ENCODE data around the gene FOXD2. TPM values are rescaled to one million over a fixed set of nuclear protein-coding genes. Genes with fewer than 3 reads are reported as not detected.

Gene FOXD2
- polyA plus RNA-seq, 3 donors, result 0.03 to 0.11 TPM; not detected in 1

DNA sequence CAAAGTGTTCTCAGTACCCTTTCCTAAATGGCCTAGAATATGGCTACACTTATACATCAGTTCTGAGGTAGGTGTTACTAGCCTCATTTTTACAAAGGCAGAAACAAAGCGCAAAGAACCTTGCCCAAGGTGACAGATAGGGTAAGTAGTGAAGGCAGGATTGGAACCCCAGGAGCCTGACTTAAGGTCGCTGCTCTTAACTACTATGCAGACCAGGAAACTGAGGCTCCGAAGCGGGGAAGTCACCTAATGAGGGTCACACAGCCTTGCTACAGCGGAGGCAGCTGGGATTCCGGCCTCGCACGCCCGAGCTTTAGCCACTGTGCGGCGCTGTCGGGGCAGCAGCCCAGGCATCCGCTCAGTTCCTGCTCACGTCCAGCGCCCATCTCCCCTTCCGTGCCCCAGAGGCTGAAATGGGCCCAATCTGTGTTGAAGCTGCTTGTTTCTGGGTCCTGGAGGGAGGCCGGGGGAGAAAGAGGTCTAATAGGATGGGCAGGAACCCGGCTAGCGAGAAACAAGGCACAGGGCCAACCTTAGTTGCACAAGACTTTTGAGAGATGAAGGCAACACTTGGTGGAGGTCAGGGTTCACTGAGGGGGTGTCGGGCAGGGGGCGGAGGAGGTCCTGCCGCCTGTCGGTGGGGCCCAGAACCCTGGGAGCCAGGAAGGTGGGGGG is 1.4 kb upstream of the FOXD2 start:
- H3K9me3 Mint-ChIP-seq, result peaks cover 0 to 39% (median 29%) of the 10 kb centered on the region in 7 donors
- Histone ChIP-seq H3K27ac (ENCODE audit: low read depth in 1 of 2, low read length in 2 of 2) (no peak overlapping the region), H3K9ac (ENCODE audit: insufficient read depth, low read length, poor library complexity, severe bottlenecking) (peak overlapping the region; percentile 66), H3K79me2 (ENCODE audit: insufficient read depth, low read length) (no peaks in the 10 kb centered on the region), H3K9me3 (replicated peaks in 1 of 2; ENCODE audit: control insufficient read depth in 1 of 2, insufficient read depth in 1 of 2, low read length in 2 of 2) (peaks cover 6 to 28% of the 10 kb centered on the region in 2 donors), H3K4me1 (ENCODE audit: control insufficient read depth in 1 of 2, insufficient read depth in 2 of 2, low read length in 2 of 2) (peaks cover 43 to 67% of the 10 kb centered on the region in 2 donors), H3K36me3 (replicated peaks in 1 of 2; ENCODE audit: control insufficient read depth in 1 of 2, insufficient read depth in 2 of 2, low read length in 2 of 2) (no peaks in the 10 kb centered on the region), H2AFZ (ENCODE audit: insufficient read depth, low read depth, low read length, poor library complexity, severe bottlenecking) (peak overlapping the region; percentile 86), H3K27me3 (ENCODE audit: control insufficient read depth in 2 of 2, insufficient read depth in 2 of 2, low read length in 2 of 2) (peaks cover 63 to 75% of the 10 kb centered on the region in 2 donors), H3K4me3 (replicated peaks in 1 of 3; ENCODE audit: low read depth in 2 of 3, low read length in 3 of 3) (peak overlapping the region; percentile 55 to 81 (median 77)), H3K4me2 (replicated peaks; ENCODE audit: extremely low read depth, low read length, poor library complexity, severe bottlenecking) (peak overlapping the region; percentile 85), H4K20me1 (ENCODE audit: insufficient read depth, low read length) (peaks cover 22% of the 10 kb centered on the region)
- H3K36me3 Mint-ChIP-seq, result peaks cover 25 to 35% of the 10 kb centered on the region in 2 donors
- intact Hi-C loops (cut with micrococcal nuclease), result loop anchor here (5.0 to 10.0 kb wide), 3 partner anchors 99 to 288 kb away; no protein-coding TSS in a partner anchor
- H3K27me3 Mint-ChIP-seq (ENCODE audit: low read depth in 3 of 3), result peaks cover 50 to 62% (median 56%) of the 10 kb centered on the region in 3 donors
- peak; percentile 51 to 73 (median 68) for DNase-seq
- H3K4me1 Mint-ChIP-seq, result peaks cover 52% of the 10 kb centered on the region
- peak overlapping the region; percentile 85 to 93 for H3K4me3 Mint-ChIP-seq
- TF ChIP-seq, protein P1, sequence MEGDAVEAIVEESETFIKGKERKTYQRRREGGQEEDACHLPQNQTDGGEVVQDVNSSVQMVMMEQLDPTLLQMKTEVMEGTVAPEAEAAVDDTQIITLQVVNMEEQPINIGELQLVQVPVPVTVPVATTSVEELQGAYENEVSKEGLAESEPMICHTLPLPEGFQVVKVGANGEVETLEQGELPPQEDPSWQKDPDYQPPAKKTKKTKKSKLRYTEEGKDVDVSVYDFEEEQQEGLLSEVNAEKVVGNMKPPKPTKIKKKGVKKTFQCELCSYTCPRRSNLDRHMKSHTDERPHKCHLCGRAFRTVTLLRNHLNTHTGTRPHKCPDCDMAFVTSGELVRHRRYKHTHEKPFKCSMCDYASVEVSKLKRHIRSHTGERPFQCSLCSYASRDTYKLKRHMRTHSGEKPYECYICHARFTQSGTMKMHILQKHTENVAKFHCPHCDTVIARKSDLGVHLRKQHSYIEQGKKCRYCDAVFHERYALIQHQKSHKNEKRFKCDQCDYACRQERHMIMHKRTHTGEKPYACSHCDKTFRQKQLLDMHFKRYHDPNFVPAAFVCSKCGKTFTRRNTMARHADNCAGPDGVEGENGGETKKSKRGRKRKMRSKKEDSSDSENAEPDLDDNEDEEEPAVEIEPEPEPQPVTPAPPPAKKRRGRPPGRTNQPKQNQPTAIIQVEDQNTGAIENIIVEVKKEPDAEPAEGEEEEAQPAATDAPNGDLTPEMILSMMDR (IDR thresholded peaks at IDR 0.05), result peak; percentile 84
- 4% methylated on average over 18 of the region's 23 CpGs for WGBS (ENCODE audit: insufficient coverage)
- peak overlapping the region in 2 of 7 donors; percentile 40 to 79 for H3K27ac Mint-ChIP-seq

DNA sequence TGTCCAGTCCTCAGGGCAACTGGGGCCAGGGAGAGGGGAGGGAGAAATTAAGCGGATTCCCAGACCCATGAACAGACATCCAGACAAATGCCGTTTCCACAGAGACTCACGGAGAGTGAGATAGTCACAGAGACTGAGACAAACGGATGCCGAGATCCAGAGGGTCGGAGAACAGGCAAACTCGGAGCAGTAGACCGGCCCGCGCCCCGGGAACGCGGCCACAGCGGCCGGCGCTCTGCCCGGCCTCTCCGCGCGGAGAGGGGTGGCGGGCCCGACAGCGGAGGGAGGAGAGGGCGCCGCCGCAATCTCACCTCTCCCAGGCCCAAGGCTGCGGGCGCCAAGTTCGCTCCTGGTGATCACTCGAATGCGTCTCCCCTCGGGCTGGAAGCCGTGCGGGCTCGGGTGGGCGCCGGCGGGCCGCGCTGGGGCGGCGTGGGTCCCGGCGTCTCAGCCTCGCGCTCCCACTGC is 831 bp upstream of the FOXD2 start:
- Histone ChIP-seq H3K9ac (ENCODE audit: insufficient read depth, low read length, poor library complexity, severe bottlenecking) (peak overlapping the region; percentile 66), H3K27me3 (ENCODE audit: control insufficient read depth in 2 of 2, insufficient read depth in 2 of 2, low read length in 2 of 2) (peaks cover 69 to 80% of the 10 kb centered on the region in 2 donors), H2AFZ (ENCODE audit: insufficient read depth, low read depth, low read length, poor library complexity, severe bottlenecking) (peak overlapping the region; percentile 86), H3K36me3 (replicated peaks in 1 of 2; ENCODE audit: control insufficient read depth in 1 of 2, insufficient read depth in 2 of 2, low read length in 2 of 2) (no peaks in the 10 kb centered on the region), H3K79me2 (ENCODE audit: insufficient read depth, low read length) (no peaks in the 10 kb centered on the region), H3K9me3 (replicated peaks in 1 of 2; ENCODE audit: control insufficient read depth in 1 of 2, insufficient read depth in 1 of 2, low read length in 2 of 2) (peaks cover 6 to 33% of the 10 kb centered on the region in 2 donors), H4K20me1 (ENCODE audit: insufficient read depth, low read length) (peaks cover 22% of the 10 kb centered on the region), H3K4me2 (replicated peaks; ENCODE audit: extremely low read depth, low read length, poor library complexity, severe bottlenecking) (peak overlapping the region; percentile 85), H3K27ac (ENCODE audit: low read depth in 1 of 2, low read length in 2 of 2) (no peak overlapping the region), H3K4me1 (ENCODE audit: control insufficient read depth in 1 of 2, insufficient read depth in 2 of 2, low read length in 2 of 2) (peaks cover 38 to 61% of the 10 kb centered on the region in 2 donors), H3K4me3 (replicated peaks in 1 of 3; ENCODE audit: low read depth in 2 of 3, low read length in 3 of 3) (peak overlapping the region; percentile 55 to 81 (median 77))
- Mint-ChIP-seq H3K9me3 (peaks cover 0 to 39% (median 27%) of the 10 kb centered on the region in 7 donors), H3K36me3 (peaks cover 25 to 35% of the 10 kb centered on the region in 2 donors), H3K27me3 (ENCODE audit: low read depth in 3 of 3) (peaks cover 50 to 62% (median 52%) of the 10 kb centered on the region in 3 donors), H3K27ac (peak overlapping the region in 4 of 7 donors; percentile 40 to 79 (median 50)), H3K4me3 (peak overlapping the region; percentile 85 to 93), H3K4me1 (peaks cover 46% of the 10 kb centered on the region)
- intact Hi-C loops (cut with micrococcal nuclease), result loop anchor here (5.0 to 10.0 kb wide), 3 partner anchors 100 to 288 kb away; no protein-coding TSS in a partner anchor
- TF ChIP-seq, protein P1 (IDR thresholded peaks at IDR 0.05), result no peak
- WGBS (ENCODE audit: insufficient coverage), result under 1% methylated on average over 44 of the region's 46 CpGs
- DNase-seq, result no peak
